Measurements from ENCODE around the gene OCIAD1. TPM values are rescaled to one million over a fixed set of nuclear protein-coding genes. Genes with fewer than 3 reads are reported as not detected.
"Not testable (repeated sequence)": the region's sequence is repeated elsewhere in the genome, so short reads cannot be mapped to it uniquely, and the experiment has no call there.

Gene OCIAD1
- total RNA-seq, 2 donors from 2014 or later = 57.4 to 85.4 TPM

DNA sequence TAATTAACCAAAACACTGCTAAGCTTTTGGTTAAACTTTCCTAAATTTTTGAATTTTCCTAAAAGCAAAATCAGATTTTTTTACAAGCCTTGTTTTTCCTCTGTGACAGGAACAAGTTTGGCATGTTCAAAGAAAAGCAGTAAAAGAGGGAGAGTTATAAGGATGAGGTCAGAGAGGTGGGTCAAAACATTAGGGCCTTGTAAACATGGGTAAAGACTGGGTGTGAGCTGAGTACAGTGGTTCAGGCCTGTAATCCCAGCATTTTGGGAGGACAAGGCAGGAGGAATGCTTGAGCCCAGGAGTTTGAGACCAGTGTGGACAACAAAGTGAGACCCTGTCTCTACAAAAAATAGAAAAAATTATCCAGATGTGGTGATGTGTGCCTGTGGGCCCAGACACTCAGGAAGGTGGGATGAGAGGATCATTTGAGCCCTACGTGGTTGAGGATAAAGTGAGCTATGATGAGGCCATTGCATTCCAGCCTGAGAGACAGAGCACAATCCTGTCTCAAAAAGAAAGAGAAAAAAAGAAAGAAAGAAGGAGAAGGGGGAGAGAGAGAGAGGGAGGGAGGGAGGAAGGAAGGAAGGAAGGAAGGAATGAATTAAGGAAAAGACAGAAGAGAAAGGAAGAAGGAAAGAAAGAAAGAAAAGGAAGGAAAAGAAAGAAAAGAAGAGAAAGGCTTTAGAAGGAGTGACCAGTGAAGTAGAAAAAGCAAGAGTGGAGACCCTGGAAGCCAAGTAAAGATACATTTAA, 33.8 kb upstream of the OCIAD1 start:
- WGBS, 2 donors = 67 to 75% methylated on average over 1 of the region's 1 CpG
- no peak overlapping the region for H3K27ac ChIP-seq
- no peaks in the 10 kb centered on the region for H3K4me1 ChIP-seq
- H3K27me3 ChIP-seq = no peaks in the 10 kb centered on the region
- no peaks in the 10 kb centered on the region for H3K9me3 ChIP-seq
- H3K4me3 ChIP-seq = no peak overlapping the region
- no peaks in the 10 kb centered on the region for H3K36me3 ChIP-seq (replicated peaks in 1 of 2; ENCODE audit: insufficient read depth in 1 of 2, low read depth in 2 of 2)
- ATAC-seq (no peak), DNase-seq (no peak)
- TF ChIP-seq POLR2A (IDR thresholded peaks at IDR 0.05) = no peak
- TF ChIP-seq, protein P1, sequence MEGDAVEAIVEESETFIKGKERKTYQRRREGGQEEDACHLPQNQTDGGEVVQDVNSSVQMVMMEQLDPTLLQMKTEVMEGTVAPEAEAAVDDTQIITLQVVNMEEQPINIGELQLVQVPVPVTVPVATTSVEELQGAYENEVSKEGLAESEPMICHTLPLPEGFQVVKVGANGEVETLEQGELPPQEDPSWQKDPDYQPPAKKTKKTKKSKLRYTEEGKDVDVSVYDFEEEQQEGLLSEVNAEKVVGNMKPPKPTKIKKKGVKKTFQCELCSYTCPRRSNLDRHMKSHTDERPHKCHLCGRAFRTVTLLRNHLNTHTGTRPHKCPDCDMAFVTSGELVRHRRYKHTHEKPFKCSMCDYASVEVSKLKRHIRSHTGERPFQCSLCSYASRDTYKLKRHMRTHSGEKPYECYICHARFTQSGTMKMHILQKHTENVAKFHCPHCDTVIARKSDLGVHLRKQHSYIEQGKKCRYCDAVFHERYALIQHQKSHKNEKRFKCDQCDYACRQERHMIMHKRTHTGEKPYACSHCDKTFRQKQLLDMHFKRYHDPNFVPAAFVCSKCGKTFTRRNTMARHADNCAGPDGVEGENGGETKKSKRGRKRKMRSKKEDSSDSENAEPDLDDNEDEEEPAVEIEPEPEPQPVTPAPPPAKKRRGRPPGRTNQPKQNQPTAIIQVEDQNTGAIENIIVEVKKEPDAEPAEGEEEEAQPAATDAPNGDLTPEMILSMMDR (IDR thresholded peaks at IDR 0.05) = no peak
- intact Hi-C loops (cut with DNase I) = no loop called here

DNA sequence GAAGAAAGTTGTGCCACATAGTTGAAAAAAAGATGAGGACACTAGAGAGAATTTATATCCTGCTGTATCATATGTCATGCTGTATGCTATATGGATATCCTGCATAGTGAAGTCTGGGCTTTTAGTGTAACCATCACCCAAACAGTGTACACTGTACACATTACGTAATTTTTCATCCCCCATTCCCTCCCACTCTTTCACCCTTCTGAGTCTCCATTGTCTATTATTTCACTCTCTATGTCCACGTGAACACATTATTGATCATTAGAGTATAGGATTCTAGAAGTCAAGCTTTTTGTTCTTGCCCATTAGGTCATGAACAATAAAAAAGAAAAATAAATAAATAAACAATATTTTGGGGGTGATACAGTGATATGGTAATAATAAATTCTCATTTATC, 32.8 kb upstream of the OCIAD1 start:
- intact Hi-C loops (cut with DNase I) = no loop called here
- Histone ChIP-seq H3K4me3 (no peak overlapping the region), H3K27ac (no peak overlapping the region), H3K36me3 (replicated peaks in 1 of 2; ENCODE audit: insufficient read depth in 1 of 2, low read depth in 2 of 2) (no peaks in the 10 kb centered on the region), H3K4me1 (no peaks in the 10 kb centered on the region), H3K27me3 (no peaks in the 10 kb centered on the region), H3K9me3 (no peaks in the 10 kb centered on the region)
- 67 to 78% methylated on average over 2 of the region's 2 CpGs for WGBS, 2 donors
- TF ChIP-seq POLR2A (IDR thresholded peaks at IDR 0.05) = no peak
- TF ChIP-seq, protein P1 (IDR thresholded peaks at IDR 0.05) = no peak
- DNase-seq (no peak), ATAC-seq (no peak)

DNA sequence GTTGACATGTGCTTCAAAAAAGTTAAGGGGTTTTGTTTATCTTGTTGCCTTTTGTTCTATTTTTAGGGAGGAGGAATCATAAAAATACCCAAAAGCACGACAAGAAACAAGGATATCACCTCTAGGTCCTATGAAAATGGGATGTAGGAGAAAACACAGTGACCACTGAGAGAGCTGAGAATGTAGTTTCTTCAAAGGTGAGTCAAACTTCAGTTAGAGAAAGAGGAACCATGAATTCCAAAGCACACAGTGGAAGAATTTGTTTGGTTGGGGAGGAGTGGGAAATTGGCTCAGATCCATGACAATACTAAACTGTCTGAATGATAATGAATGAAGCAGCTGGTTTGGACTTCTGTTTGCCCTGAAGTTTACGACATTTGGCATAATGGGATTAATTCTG, 31.7 kb upstream of the OCIAD1 start:
- Histone ChIP-seq H3K4me1 (no peaks in the 10 kb centered on the region), H3K9me3 (no peaks in the 10 kb centered on the region), H3K27ac (no peak overlapping the region), H3K36me3 (replicated peaks in 1 of 2; ENCODE audit: insufficient read depth in 1 of 2, low read depth in 2 of 2) (no peaks in the 10 kb centered on the region), H3K4me3 (no peak overlapping the region), H3K27me3 (no peaks in the 10 kb centered on the region)
- TF ChIP-seq POLR2A (IDR thresholded peaks at IDR 0.05) = no peak
- TF ChIP-seq, protein P1 (IDR thresholded peaks at IDR 0.05) = no peak
- intact Hi-C loops (cut with DNase I) = no loop called here
- 40 to 64% methylated on average over 2 of the region's 2 CpGs for WGBS, 2 donors
- DNase-seq (no peak), ATAC-seq (no peak)

DNA sequence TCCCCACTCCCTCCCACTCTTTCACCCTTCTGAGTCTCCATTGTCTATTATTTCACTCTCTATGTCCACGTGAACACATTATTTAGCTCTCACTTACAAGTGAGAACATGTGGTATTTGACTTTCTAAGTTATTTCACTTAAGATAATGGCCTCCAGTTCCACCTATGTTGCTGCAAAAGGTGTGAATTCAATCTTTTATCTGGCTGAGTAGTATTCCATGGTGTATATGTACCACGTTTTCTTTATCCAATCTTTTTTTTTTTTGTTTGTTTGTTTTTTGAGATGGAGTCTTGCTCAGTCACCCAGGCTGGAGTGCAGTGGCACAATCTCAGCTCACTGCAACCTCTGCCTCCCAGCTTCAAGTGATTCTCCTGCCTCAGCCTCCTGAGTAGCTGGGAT, 30.7 kb upstream of the OCIAD1 start:
- H3K36me3 ChIP-seq (replicated peaks in 1 of 2; ENCODE audit: insufficient read depth in 1 of 2, low read depth in 2 of 2); H3K4me1 ChIP-seq; H3K27ac ChIP-seq; H3K27me3 ChIP-seq; DNase-seq; H3K4me3 ChIP-seq; intact Hi-C loops (cut with DNase I); ATAC-seq; H3K9me3 ChIP-seq: not testable (repeated sequence)
- WGBS, 2 donors = 66 to 67% methylated on average over 2 of the region's 2 CpGs

DNA sequence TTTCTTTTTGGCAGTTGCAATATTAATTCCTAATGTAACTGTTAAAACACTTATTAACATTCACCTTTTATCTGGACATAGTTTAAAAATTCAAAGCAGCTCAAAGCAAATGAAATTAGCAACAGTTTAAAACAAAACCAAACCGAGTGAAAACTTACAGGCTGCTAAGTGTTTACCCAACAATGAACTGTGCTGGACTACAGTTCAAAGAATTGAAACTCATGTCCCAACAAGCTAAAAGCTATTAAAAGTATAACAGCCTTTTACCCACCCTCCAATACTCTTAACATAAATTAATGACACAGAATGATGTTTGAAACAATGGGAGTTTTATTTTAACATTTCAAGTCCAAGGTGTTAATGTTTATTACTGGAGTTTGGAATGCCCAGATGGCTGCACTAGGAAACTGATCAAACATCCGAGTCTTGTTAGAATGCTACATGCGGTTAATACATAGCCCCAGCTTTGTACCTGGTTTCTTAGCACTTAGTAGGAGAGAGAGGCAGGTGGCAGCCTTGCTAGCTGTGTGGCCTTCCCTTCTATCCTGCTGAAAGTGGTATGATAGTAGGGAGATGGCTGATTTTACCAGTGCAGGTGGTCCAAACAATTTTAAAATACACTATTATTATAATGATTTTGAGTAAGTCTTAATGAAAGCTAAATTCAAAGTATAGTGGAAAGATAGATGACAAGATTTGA, 29.7 kb upstream of the OCIAD1 start:
- ATAC-seq (no peak), DNase-seq (no peak)
- no peaks in the 10 kb centered on the region for H3K9me3 ChIP-seq
- H3K27me3 ChIP-seq = no peaks in the 10 kb centered on the region
- no peaks in the 10 kb centered on the region for H3K36me3 ChIP-seq (replicated peaks in 1 of 2; ENCODE audit: insufficient read depth in 1 of 2, low read depth in 2 of 2)
- intact Hi-C loops (cut with DNase I) = no loop called here
- WGBS, 2 donors = 30 to 43% methylated on average over 3 of the region's 3 CpGs
- H3K4me1 ChIP-seq = no peaks in the 10 kb centered on the region
- no peak overlapping the region for H3K27ac ChIP-seq
- H3K4me3 ChIP-seq = no peak overlapping the region
- TF ChIP-seq, protein P1 (IDR thresholded peaks at IDR 0.05) = no peak
- TF ChIP-seq POLR2A (IDR thresholded peaks at IDR 0.05) = no peak
